Glomerular visceral epithelial cell (primary cell): ENCODE results near the gene CUL1.

Experiments used
- DNase-seq: peaks from one replicate; pipeline ENCODE4 v3.0.0-alpha.2; 2016; ENCODE audit errors: extremely low spot score

Gene CUL1

GRCh38 chr7:148718431-148718830, 19.7 kb downstream of the CUL1 start:
- DNase-seq, result no peak

GRCh38 chr7:148719753-148720152, 21.1 kb downstream of the CUL1 start:
- DNase-seq, result no peak

DNA sequence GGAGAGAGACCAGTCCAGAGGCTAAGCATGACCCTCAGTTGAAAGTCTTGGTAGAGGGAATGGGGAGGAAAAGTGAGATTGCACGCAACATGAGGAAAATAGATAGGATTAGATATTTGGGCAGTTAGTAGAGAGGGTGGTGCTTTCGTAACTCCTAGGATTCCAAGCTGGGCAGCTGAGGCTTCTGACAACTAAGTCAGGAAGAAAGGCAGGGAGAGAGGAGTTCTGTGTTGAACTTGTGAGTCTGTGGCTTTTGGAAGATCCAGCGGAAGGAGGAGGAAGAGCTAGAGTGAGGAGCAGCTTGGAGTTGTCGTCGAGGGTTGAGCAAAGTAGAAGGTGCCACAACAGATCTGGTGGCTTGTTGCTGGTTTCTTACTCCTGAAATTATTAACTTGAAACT, 21.8 kb downstream of the CUL1 start:
- DNase-seq, result no peak

- no peak for DNase-seq
These were observed 22.7 kb downstream of the CUL1 start for GRCh38 chr7:148721390-148721789.

GRCh38 chr7:148722340-148723165, 23.9 kb downstream of the CUL1 start:
- no peak for DNase-seq

- no peak for DNase-seq
These were observed 24.5 kb downstream of the CUL1 start for GRCh38 chr7:148723166-148723559.

DNA sequence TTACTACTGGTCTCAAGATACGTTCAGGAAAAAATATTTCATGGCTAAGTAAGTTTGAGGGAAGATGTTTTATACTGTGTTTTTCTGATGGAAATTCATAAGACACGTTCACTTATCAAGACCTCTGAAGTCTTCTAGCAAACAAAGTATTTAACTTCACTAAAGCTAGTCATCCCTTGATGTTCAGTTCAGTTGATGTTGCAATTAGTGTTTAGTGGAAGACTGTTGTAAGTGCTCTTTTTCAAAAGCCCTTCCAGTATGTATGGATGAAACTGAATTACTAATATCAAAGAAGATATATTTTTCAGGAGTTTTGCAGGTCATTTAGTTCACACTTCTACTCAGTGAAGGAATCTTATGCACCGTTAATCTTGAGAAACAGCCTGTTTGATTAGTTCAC, 25.1 kb downstream of the CUL1 start:
- DNase-seq, result no peak

DNA sequence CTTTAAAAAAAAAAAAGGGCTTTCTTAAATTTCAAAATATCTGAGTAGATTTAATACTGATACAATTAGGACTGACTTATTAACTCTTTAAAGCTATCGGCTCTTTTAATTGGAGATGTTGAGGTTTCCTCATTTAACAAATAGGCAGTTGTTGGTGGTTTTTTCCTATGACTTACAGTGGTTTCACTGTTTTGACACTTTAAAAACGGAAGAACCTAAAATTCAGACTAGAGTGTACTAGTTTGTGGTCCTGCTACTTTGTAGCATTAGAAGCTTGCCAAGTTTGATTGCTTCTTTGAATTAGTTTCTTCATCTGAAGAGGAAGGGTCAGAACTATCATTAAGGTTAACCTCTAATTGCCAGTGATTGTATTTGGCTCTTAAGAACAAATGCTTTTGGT, 27.7 kb downstream of the CUL1 start:
- DNase-seq, result no peak

GRCh38 chr7:148727501-148728278, 29.0 kb downstream of the CUL1 start:
- DNase-seq, result no peak

- no peak for DNase-seq
These were observed 31.5 kb downstream of the CUL1 start for GRCh38 chr7:148729984-148730733.

DNA sequence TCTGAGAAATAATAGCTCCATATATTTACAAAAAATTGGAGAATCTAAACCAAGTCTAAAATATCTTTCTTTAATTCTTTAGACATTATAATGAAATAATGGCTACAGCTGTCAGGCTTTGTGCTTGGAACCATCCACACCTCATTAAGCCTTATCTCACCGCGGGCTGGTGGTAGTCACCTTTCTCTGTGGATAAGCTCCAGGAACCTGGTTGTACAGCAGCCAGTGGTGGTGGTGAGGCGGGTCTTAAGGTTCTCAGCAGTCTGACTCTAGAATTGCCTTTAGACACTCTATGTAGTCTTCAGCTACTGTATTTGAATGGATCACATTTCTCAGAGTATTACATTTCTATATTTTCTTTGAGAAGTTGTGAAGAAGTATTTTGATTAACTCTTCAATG, 34.2 kb downstream of the CUL1 start:
- no peak for DNase-seq

DNA sequence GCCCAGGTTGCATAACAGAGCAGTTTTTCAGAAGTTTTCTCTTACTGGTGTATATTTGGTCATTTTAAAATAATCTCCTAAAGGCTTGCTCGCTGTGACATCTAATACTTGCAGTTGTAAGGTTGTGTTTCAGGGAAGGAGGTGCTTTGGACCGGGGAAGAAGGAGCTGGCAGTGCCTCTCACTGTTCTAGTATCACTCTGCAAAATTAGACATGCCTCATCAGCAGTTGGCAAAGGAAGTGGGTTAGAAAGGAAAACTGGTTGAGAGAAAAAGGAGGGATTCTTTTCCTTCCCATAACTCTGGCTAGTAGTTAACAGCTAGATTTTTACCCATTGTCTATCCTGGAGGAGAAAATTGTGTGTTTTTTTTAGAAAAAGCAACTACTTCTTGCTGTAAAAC, 34.8 kb downstream of the CUL1 start:
- no peak for DNase-seq

DNA sequence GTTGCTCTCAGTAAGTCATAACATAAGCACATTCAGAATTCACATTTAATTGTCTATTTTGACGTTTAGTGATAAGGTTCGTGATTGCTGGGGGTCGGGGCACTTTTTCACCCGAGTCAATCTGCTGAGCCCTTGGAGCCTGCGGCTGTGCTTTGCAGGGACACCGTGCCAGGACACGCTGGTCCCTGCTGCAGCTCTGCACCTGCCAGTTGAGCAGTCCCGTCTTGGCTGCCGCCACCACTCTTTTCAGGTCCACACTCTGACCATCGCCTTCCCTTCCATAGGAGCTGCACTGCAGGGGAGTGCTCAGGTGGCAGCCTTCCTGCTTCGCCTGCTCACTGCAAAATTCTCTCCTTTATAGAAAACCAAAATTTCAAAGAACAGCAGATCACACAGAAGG, 36.4 kb downstream of the CUL1 start:
- no peak for DNase-seq

- DNase-seq, result no peak
These were observed 37.3 kb downstream of the CUL1 start for GRCh38 chr7:148735967-148736366.

- DNase-seq, result peak; percentile 34
These were observed 40.2 kb downstream of the CUL1 start for GRCh38 chr7:148738737-148739535.

- DNase-seq, result no peak
These were observed 47.4 kb downstream of the CUL1 start for GRCh38 chr7:148746135-148746534.

DNA sequence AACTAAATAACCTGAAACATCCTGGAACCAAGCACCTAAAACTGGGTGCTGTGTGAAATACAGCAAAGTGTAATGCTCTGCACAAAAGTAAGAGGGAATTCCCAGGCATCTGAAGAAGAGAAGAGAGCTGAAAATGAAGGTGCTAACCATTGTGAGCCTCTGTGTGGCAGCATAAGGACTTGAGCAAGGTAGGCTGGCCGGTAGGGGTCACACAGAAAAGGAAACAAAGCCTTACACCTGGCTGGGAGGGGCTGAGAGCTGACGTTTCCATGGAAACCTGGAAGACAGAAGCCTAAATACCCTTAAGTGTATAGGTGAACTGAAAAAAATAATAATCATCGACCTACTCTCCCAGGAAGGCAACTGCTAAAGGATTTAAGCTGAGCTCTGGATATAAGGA, 48.6 kb downstream of the CUL1 start:
- no peak for DNase-seq

DNA sequence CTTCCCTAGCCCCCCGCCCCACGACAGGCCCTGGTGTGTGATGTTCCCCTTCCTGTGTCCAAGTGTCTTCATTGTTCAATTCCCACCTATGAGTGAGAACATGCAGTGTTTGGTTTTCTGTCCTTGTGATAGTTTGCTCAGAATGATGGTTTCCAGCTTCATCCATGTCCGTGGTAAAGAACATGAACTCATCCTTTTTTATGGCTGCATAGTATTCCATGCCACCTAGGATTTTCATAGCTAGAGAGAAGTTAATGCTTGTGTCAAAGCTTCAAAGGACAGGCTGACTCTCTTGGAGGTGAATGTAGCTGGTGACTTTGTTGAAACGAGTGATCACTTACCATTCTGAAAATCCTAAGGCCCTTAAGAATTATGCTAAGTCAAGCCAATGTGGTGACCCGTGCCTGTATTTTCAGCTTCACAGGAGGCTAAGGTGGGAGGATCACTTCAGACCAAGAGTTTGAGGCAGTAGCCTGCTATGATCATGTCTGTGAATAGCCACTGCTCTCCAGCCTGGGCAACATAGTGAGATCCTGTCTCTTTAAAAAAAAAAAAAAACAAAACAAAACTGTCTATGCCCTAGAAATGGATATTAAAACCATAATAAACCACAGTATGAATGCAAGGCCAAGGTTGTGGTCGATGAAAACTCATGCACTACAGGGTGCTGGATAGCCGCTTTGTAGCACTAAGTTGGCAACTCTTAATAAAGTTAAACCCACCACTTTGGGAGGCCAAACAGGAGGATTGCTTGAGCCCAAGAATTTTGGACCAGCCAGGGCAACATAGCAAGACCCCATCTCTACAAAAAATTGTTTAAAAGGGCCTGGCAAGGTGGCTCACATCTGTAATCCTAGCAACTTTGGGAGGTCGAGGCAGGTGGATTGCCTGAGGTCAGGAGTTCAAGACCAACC, 52.0 kb downstream of the CUL1 start:
- DNase-seq, result no peak

DNA sequence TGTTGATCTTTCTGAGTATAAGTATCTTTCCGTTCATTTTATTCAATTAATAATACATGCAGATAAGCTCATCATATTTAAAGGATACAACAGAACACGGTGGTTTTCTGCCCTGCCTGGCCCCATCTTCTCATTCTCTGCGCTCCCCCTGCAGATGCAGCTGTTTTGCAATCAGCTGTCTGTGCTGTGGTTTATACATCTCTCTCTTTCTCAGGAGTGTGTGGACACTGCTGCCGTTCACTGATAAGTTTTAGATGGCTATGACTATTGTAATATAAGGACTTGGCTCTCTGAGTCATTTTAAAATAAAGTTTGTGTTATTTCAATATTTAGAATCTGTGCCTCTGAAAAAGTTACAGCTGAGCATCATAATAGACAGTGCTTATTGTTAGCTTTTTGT, 54.5 kb downstream of the CUL1 start:
- no peak for DNase-seq

GRCh38 chr7:148754912-148755311, 56.2 kb downstream of the CUL1 start:
- no peak for DNase-seq
